CD4-positive, alpha-beta T cell (primary cell): Measurements from ENCODE around the gene ENOX1. TPM values are rescaled to one million over a fixed set of nuclear protein-coding genes. Genes with fewer than 3 reads are reported as not detected.

Experiments
- ATAC-seq: fragments of 200-7000 bp; cut with Tn5 transposase; one replicate; pipeline ENCODE4 v1.10.0; 2022; ENCODE audit warnings: mild to moderate bottlenecking; ENCODE audit not compliant: poor library complexity
- CTCF ChIA-PET: fragments of 350-600 bp; sonication (Branson Sonifier 250); formaldehyde crosslinking; loops from one replicate; lab custom pipeline; 2021; ENCODE audit warnings: antibody characterized with exemption, inconsistent platforms; lab: Charles Lee
- POLR2A ChIA-PET: fragments of 350-600 bp; sonication (Branson Sonifier 250); formaldehyde crosslinking; loops from one replicate; lab custom pipeline; 2021; ENCODE audit warnings: antibody characterized with exemption, inconsistent platforms; lab: Charles Lee
- DNase-seq, 14 experiments: peaks; one replicate each; pipeline ENCODE4 v3.0.0-alpha.2; 2013 to 2020; ENCODE audit warnings: mixed read lengths in 2 of 14
- H3K27ac ChIP-seq, 2 donors: one replicate each; pipeline versions ENCODE4 v1.5.1 to v1.7.0; 2013; ENCODE audit warnings: low read length in 2 of 2, low read depth in 1 of 2, mild to moderate bottlenecking in 1 of 2
- H3K27me3 ChIP-seq, 2 experiments: 1 replicate in 1 of 2; 2 replicates in 1 of 2; pipeline versions ENCODE4 v1.6.1 to v1.7.0; 2013; ENCODE audit warnings: low read length in 2 of 2, control low read depth in 1 of 2, mild to moderate bottlenecking in 1 of 2, moderate library complexity in 1 of 2; ENCODE audit not compliant: insufficient read depth in 2 of 2, control insufficient read depth in 1 of 2
- H3K36me3 ChIP-seq: one replicate; pipeline ENCODE4 v1.6.1; 2013; ENCODE audit warnings: low read length, control low read depth; ENCODE audit not compliant: insufficient read depth
- H3K4me1 ChIP-seq: one replicate; pipeline ENCODE4 v1.6.1; 2013; ENCODE audit warnings: low read length, control low read depth; ENCODE audit not compliant: insufficient read depth
- H3K4me3 ChIP-seq: one replicate; pipeline ENCODE4 v1.5.1; 2013; ENCODE audit warnings: mild to moderate bottlenecking, low read length, moderate library complexity
- H3K9me3 ChIP-seq, 2 experiments: 1 replicate in 1 of 2; 2 replicates in 1 of 2; pipeline versions ENCODE4 v1.6.1 to v1.7.0; 2013; ENCODE audit warnings: low read length in 2 of 2, mild to moderate bottlenecking in 2 of 2, control low read depth in 1 of 2, moderate library complexity in 1 of 2; ENCODE audit not compliant: control insufficient read depth in 1 of 2, insufficient read depth in 1 of 2
- H3K27ac Mint-ChIP-seq: one replicate; pipeline ENCODE4 v1.8.0; 2020; ENCODE audit warnings: mixed read lengths
- H3K27me3 Mint-ChIP-seq: one replicate; pipeline ENCODE4 v1.8.0; 2021; ENCODE audit warnings: mixed read lengths
- H3K36me3 Mint-ChIP-seq: one replicate; pipeline ENCODE4 v1.8.0; 2021; ENCODE audit warnings: low read depth, mixed read lengths
- H3K4me1 Mint-ChIP-seq: one replicate; pipeline ENCODE4 v1.8.0; 2021; ENCODE audit warnings: low read depth, mixed read lengths
- H3K4me3 Mint-ChIP-seq: one replicate; pipeline ENCODE4 v1.8.0; 2020; ENCODE audit warnings: mild to moderate bottlenecking, mixed read lengths
- H3K9me3 Mint-ChIP-seq: one replicate; pipeline ENCODE4 v1.8.0; 2020; ENCODE audit warnings: mixed read lengths
- CTCF ChIP-seq: fragments of 200-600 bp; IDR thresholded peaks from one replicate; pipeline ENCODE4 v1.8.0; 2022; ENCODE audit warnings: antibody characterized with exemption, mild to moderate bottlenecking
- intact Hi-C, 2 experiments: fragments of 100-400 bp; cut with DNase I in 1 of 2; cut with micrococcal nuclease in 1 of 2; formaldehyde crosslinking; loops; one replicate each; pipeline versions ENCODE4 v1.15.1 to v1.9.0; 2023 to 2025; cut with DNase I, micrococcal nuclease
- total RNA-seq, 174 experiments: library from RNA in 2 of 174; stranded (reverse) in 2 of 174; gene quantifications; one replicate each; pipeline ENCODE4 v1.2.3 and lab custom pipeline; 2021 to 2026

ENOX1 gene
- total RNA-seq, 2 experiments from 2014 or later, result not detected

- H3K27me3 Mint-ChIP-seq, result no peaks in the 10 kb centered on the region
- H3K4me1 Mint-ChIP-seq, result no peaks in the 10 kb centered on the region
- no peak for DNase-seq
- no peaks in the 10 kb centered on the region for H3K27me3 ChIP-seq
- no peak overlapping the region for H3K4me3 Mint-ChIP-seq
- no peak for ATAC-seq
- H3K4me1 ChIP-seq, result no peaks in the 10 kb centered on the region
- peaks cover 5% of the 10 kb centered on the region for H3K9me3 Mint-ChIP-seq
- no peak overlapping the region for H3K4me3 ChIP-seq
- CTCF ChIA-PET, result no interaction called here
- no peak overlapping the region for H3K27ac ChIP-seq
- POLR2A ChIA-PET, result no interaction called here
- intact Hi-C loops, result no loop called here
- no peaks in the 10 kb centered on the region for H3K36me3 Mint-ChIP-seq
- H3K9me3 ChIP-seq, result no peaks in the 10 kb centered on the region
- no peaks in the 10 kb centered on the region for H3K36me3 ChIP-seq
- no peak for TF ChIP-seq CTCF
- no peak overlapping the region for H3K27ac Mint-ChIP-seq
Observed at GRCh38 chr13:43614063-43614462, 172.7 kb downstream of the ENOX1 start.

GRCh38 chr13:43611281-43612273, 175.2 kb downstream of the ENOX1 start:
- Mint-ChIP-seq H3K4me3 (no peak overlapping the region), H3K27ac (no peak overlapping the region), H3K27me3 (no peaks in the 10 kb centered on the region), H3K36me3 (no peaks in the 10 kb centered on the region), H3K9me3 (no peaks in the 10 kb centered on the region), H3K4me1 (no peaks in the 10 kb centered on the region)
- ChIA-PET CTCF (no interaction called here), POLR2A (no interaction called here)
- ATAC-seq (no peak), DNase-seq (no peak)
- Histone ChIP-seq H3K36me3 (no peaks in the 10 kb centered on the region), H3K4me3 (no peak overlapping the region), H3K9me3 (no peaks in the 10 kb centered on the region), H3K4me1 (no peaks in the 10 kb centered on the region), H3K27me3 (no peaks in the 10 kb centered on the region), H3K27ac (no peak overlapping the region)
- intact Hi-C loops, result no loop called here
- TF ChIP-seq CTCF, result no peak

GRCh38 chr13:43608400-43609137, 178.2 kb downstream of the ENOX1 start:
- Histone ChIP-seq H3K36me3 (no peaks in the 10 kb centered on the region), H3K9me3 (no peaks in the 10 kb centered on the region), H3K27ac (no peak overlapping the region), H3K4me1 (no peaks in the 10 kb centered on the region), H3K27me3 (no peaks in the 10 kb centered on the region), H3K4me3 (no peak overlapping the region)
- Mint-ChIP-seq H3K27me3 (no peaks in the 10 kb centered on the region), H3K36me3 (no peaks in the 10 kb centered on the region), H3K4me3 (no peak overlapping the region), H3K27ac (no peak overlapping the region), H3K9me3 (peaks cover 7% of the 10 kb centered on the region), H3K4me1 (no peaks in the 10 kb centered on the region)
- ChIA-PET POLR2A (no interaction called here), CTCF (no interaction called here)
- no peak for ATAC-seq
- no peak for DNase-seq
- no peak for TF ChIP-seq CTCF
- intact Hi-C loops, result no loop called here
